Right cardiac atrium (tissue), 5 donors: Measurements from ENCODE around the gene DLGAP4. TPM values are rescaled to one million over a fixed set of nuclear protein-coding genes. Genes with fewer than 3 reads are reported as not detected.

Source experiments
- ATAC-seq, 2 donors: fragments of 200-7000 bp; cut with Tn5 transposase; one replicate each; pipeline versions ENCODE4 v1.8.0 to v1.9.1; 2020; ENCODE audit warnings: moderate library complexity in 2 of 2, mild to moderate bottlenecking in 1 of 2
- DNase-seq, 3 donors: peaks; one replicate each; pipeline ENCODE4 v3.0.0-alpha.2; 2020
- H3K27ac ChIP-seq: one replicate; pipeline ENCODE4 v1.5.1; 2013; ENCODE audit warnings: mild to moderate bottlenecking, low read length, control low read depth, moderate library complexity
- H3K27me3 ChIP-seq: one replicate; pipeline ENCODE4 v1.6.1; 2013; ENCODE audit not compliant: control insufficient read depth, insufficient read depth
- H3K4me1 ChIP-seq: one replicate; pipeline ENCODE4 v1.6.1; 2013; ENCODE audit warnings: low read length; ENCODE audit not compliant: control insufficient read depth, insufficient read depth
- H3K4me3 ChIP-seq: one replicate; pipeline ENCODE4 v1.5.1; 2013; ENCODE audit warnings: low read length, control low read depth
- H3K9me3 ChIP-seq: one replicate; pipeline ENCODE4 v1.6.1; 2013; ENCODE audit warnings: low read length; ENCODE audit not compliant: control insufficient read depth
- WGBS: extraction: QIAGEN DNeasy Blood & Tissue Kit; methylation state at CpG from one replicate; pipeline ENCODE4 v1.1.7; 2013; 5-methylcytosine and 5-hydroxymethylcytosine counted together
- intact Hi-C, 4 donors: fragments of 100-400 bp; cut with DNase I; formaldehyde crosslinking; loops; one replicate each; pipeline versions ENCODE4 v1.11.0 to v1.14.0; 2022 to 2023
- polyA plus RNA-seq: library from polyadenylated mRNA; stranded (reverse); fragments of 200-250 nt; gene quantifications from one replicate; pipeline ENCODE4 v1.2.3, GENCODE V29; 2013
- total RNA-seq, 4 donors: library from RNA; stranded (reverse); fragmentation: NEBNext Ultra II Directional; extraction: Animal tissue kit (Norgen Biotek cat#: 25700); gene quantifications; one replicate each; pipeline ENCODE4 v1.2.1, GENCODE V29; 2021
- donor health status: healthy with polysubstance abuse.
- donor health status: DM: no; HTN: yes; CAD: no.
- donor health status: DM: no; HTN: no; CAD: no.
- donor health status: DM: no; HTN: yes; CAD: no; lungs with severe emphysema.
- donor health status: DM: yes; HTN: yes; CAD: no.

DLGAP4 gene
- total and polyA plus RNA-seq, 5 donors: 40.7 to 60.5 (median 42.8) TPM

- peak overlapping the region; percentile 92 for H3K27ac ChIP-seq
- intact Hi-C loops: no loop called here
- peak overlapping the region; percentile 98 for H3K4me3 ChIP-seq
- no peaks in the 10 kb centered on the region for H3K27me3 ChIP-seq
- ATAC-seq (peak; percentile 2 to 7), DNase-seq (no peak)
- no peaks in the 10 kb centered on the region for H3K9me3 ChIP-seq
- 16% methylated on average over 20 of the region's 20 CpGs for WGBS
- H3K4me1 ChIP-seq: peaks cover 3% of the 10 kb centered on the region
These were observed 266.6 kb downstream of the DLGAP4 start for GRCh38 chr20:36572701-36573102.

GRCh38 chr20:36573103-36573797 is 267.1 kb downstream of the DLGAP4 start, which contains the start of gene TGIF2:
Gene TGIF2 (plus strand): TSS chr20:36573597. CDS start chr20:36578775, 5,178 bp downstream.
- no peaks in the 10 kb centered on the region for H3K27me3 ChIP-seq
- peak; percentile 88 to 92 for ATAC-seq

GRCh38 chr20:36573798-36574365 is 267.7 kb downstream of the DLGAP4 start:
- ATAC-seq: peak; percentile 12 to 33
- Histone ChIP-seq H3K27ac (peak overlapping the region; percentile 86), H3K9me3 (no peaks in the 10 kb centered on the region), H3K27me3 (no peaks in the 10 kb centered on the region), H3K4me3 (peak overlapping the region; percentile 98), H3K4me1 (peaks cover 3% of the 10 kb centered on the region)
- under 1% methylated on average over 53 of the region's 53 CpGs for WGBS
- peak; percentile 41 to 77 (median 75) for DNase-seq
- intact Hi-C loops: no loop called here

More at GRCh38 chr20:36573103-36573797, 267.1 kb downstream of the DLGAP4 start, which contains the start of gene TGIF2:
- 1% methylated on average over 80 of the region's 80 CpGs for WGBS
- DNase-seq: peak; percentile 86 to 94 (median 93)
- H3K4me1 ChIP-seq: peaks cover 3% of the 10 kb centered on the region
- intact Hi-C loops: no loop called here
- peak within 1 kb of the TSS; percentile 98 for H3K4me3 ChIP-seq
- H3K27ac ChIP-seq: peak within 1 kb of the TSS; percentile 92
- no peaks in the 10 kb centered on the region for H3K9me3 ChIP-seq

DNA sequence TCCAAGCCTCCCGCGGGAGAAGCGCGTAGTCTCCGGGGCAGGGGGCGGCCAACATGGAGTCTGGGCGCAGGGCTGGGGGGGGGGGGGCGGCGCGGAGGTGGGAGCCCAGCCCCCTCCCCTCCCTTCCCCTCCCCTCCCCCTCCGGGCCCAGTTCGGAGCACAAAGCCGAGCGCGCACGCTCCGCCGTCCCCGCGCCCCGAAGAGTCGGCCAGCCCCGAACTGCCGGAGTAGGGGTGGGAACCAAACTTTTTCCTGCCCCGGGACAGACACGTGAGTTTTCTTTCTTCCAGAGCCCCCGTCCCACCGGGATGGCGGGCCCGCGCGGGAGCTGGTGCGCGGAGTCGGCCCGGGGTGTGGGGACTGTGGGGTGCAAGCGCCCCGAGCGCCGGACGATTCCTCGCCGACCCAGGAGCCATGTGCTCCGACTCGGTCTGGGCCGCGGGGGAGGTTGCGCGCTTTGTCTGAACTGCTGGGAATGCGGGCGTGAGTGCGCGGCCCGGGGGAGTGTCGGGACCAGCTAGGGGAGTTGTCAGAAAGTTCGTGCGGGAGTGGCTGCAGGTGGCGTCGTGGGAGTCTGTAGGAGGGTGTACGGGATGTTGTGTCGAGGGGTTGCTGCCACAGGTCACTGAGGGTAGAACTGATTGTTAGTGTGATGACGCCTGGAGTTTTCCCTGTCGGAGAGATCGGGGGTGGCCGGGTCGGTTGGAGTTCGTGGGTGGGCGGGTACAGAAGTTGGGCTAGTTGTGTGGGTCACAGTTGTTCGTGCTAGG is 268.4 kb downstream of the DLGAP4 start:
- under 1% methylated on average over 63 of the region's 69 CpGs for WGBS
- H3K4me1 ChIP-seq: peaks cover 3% of the 10 kb centered on the region
- ATAC-seq (peak; percentile 40 to 56), DNase-seq (peak; percentile 48 to 80 (median 77))
- H3K27me3 ChIP-seq: no peaks in the 10 kb centered on the region
- H3K9me3 ChIP-seq: no peaks in the 10 kb centered on the region
- peak overlapping the region; percentile 28 for H3K27ac ChIP-seq
- intact Hi-C loops: no loop called here
- peak overlapping the region; percentile 98 for H3K4me3 ChIP-seq

DNA sequence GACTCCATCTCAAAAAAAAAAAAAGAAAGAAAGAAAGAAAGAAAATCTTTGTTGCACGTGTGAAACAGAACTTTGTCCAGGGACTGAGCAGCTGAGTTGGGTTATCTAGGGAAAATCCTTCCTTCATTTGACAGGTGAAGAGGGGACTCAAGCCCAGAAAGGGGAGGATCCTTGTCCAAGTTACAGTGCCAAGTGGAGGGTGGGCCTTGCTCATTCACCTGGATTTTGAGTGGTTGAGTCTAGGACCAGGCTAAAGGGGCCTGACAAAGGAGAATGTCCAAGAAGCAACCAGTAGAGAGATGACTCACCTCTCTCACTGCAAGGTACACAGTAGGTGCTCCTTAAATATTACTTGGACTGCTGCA is 269.9 kb downstream of the DLGAP4 start:
- intact Hi-C loops: no loop called here
- H3K9me3 ChIP-seq: no peaks in the 10 kb centered on the region
- H3K27ac ChIP-seq: no peak overlapping the region
- H3K4me3 ChIP-seq: no peak overlapping the region
- WGBS: 50% methylated on average over 1 of the region's 1 CpG
- H3K4me1 ChIP-seq: peaks cover 3% of the 10 kb centered on the region
- ATAC-seq: no peak
- H3K27me3 ChIP-seq: no peaks in the 10 kb centered on the region
- no peak for DNase-seq

Other genes with a start within 250 kb of the DLGAP4 start
- 10 to 100 TPM; 21.9 to 33.8 (median 28.8) TPM for gene EPB41L1, start 151.6 kb upstream of the DLGAP4 start, total RNA-seq
- gene EPB41L1, start 151.6 kb upstream of the DLGAP4 start, polyA plus RNA-seq: 12.1 TPM
- gene AAR2, start 69.9 kb upstream of the DLGAP4 start, total RNA-seq: 10 to 100 TPM; 14.8 to 16.8 (median 16.2) TPM
- 14.1 TPM for gene AAR2, start 69.9 kb upstream of the DLGAP4 start, polyA plus RNA-seq
- gene MYL9, start 235.2 kb downstream of the DLGAP4 start, total RNA-seq: 1,000 to 10,000 TPM; 1,717 to 2,567 (median 2,144) TPM
- gene MYL9, start 235.2 kb downstream of the DLGAP4 start, polyA plus RNA-seq: 1,393 TPM